SK-N-SH treated with all-trans-retinoic acid at 6 μM for 48 hours (cell line): Measurements from ENCODE around the gene KCNK1.

Experiments
- PPARA ChIP-seq: fragments of 250-450 bp; sonication (Bioruptor Pico); IDR thresholded peaks from 2 replicates; pipeline ENCODE4 v1.5.0; 2020; ENCODE audit warnings: mild to moderate bottlenecking, borderline replicate concordance
- ZFP30 ChIP-seq: fragments of 450-650 bp; formaldehyde crosslinking; IDR thresholded peaks from 2 replicates; pipeline ENCODE4 v1.5.0; 2022; ENCODE audit warnings: mild to moderate bottlenecking, moderate library complexity
- ZNF8 ChIP-seq: fragments of 450-650 bp; formaldehyde crosslinking; IDR thresholded peaks from 2 replicates; pipeline ENCODE4 v1.5.0; 2020; ENCODE audit warnings: mild to moderate bottlenecking, moderate library complexity

- TF ChIP-seq ZFP30 (no peak), ZNF8 (CRISPR knock-in tag) (no peak), PPARA (CRISPR knock-in tag) (no peak)
Observed at GRCh38 chr1:233608988-233609387, 4.9 kb upstream of the KCNK1 start.
